ENCODE results near the gene BRI3. TPM values are rescaled to one million over a fixed set of nuclear protein-coding genes. Genes with fewer than 3 reads are reported as not detected.

The BRI3 gene
- total and polyA plus RNA-seq, 9 of the 15 experiments (the other 6 are each of a cell fraction or from before 2014, with no cell fraction given): 4.3 to 57.4 (median 18.6) TPM

DNA sequence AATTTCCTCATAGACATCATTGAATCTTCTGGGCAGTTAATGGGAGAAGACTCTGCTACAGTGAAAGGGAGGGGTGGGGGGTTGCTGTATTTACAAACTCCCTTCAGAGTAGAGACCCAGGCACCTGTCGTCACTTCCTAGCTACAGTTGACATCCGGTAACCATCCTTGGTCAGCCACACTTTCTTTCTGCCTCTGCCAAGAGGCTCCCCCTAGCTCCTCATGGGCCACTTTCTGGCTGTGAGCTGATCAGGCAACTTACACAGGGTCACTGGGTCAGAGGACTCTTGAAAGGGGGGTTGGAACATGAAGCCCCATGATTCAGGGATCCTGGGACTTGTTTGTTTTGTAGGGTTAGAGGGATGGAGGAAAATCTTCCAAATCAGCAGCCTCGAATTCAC lies 30.7 kb upstream of the BRI3 start (continued):
- TF ChIP-seq, protein P1, sequence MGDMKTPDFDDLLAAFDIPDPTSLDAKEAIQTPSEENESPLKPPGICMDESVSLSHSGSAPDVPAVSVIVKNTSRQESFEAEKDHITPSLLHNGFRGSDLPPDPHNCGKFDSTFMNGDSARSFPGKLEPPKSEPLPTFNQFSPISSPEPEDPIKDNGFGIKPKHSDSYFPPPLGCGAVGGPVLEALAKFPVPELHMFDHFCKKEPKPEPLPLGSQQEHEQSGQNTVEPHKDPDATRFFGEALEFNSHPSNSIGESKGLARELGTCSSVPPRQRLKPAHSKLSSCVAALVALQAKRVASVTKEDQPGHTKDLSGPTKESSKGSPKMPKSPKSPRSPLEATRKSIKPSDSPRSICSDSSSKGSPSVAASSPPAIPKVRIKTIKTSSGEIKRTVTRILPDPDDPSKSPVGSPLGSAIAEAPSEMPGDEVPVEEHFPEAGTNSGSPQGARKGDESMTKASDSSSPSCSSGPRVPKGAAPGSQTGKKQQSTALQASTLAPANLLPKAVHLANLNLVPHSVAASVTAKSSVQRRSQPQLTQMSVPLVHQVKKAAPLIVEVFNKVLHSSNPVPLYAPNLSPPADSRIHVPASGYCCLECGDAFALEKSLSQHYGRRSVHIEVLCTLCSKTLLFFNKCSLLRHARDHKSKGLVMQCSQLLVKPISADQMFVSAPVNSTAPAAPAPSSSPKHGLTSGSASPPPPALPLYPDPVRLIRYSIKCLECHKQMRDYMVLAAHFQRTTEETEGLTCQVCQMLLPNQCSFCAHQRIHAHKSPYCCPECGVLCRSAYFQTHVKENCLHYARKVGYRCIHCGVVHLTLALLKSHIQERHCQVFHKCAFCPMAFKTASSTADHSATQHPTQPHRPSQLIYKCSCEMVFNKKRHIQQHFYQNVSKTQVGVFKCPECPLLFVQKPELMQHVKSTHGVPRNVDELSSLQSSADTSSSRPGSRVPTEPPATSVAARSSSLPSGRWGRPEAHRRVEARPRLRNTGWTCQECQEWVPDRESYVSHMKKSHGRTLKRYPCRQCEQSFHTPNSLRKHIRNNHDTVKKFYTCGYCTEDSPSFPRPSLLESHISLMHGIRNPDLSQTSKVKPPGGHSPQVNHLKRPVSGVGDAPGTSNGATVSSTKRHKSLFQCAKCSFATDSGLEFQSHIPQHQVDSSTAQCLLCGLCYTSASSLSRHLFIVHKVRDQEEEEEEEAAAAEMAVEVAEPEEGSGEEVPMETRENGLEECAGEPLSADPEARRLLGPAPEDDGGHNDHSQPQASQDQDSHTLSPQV (IDR thresholded peaks at IDR 0.05): no peak
- TF ChIP-seq, protein P2, sequence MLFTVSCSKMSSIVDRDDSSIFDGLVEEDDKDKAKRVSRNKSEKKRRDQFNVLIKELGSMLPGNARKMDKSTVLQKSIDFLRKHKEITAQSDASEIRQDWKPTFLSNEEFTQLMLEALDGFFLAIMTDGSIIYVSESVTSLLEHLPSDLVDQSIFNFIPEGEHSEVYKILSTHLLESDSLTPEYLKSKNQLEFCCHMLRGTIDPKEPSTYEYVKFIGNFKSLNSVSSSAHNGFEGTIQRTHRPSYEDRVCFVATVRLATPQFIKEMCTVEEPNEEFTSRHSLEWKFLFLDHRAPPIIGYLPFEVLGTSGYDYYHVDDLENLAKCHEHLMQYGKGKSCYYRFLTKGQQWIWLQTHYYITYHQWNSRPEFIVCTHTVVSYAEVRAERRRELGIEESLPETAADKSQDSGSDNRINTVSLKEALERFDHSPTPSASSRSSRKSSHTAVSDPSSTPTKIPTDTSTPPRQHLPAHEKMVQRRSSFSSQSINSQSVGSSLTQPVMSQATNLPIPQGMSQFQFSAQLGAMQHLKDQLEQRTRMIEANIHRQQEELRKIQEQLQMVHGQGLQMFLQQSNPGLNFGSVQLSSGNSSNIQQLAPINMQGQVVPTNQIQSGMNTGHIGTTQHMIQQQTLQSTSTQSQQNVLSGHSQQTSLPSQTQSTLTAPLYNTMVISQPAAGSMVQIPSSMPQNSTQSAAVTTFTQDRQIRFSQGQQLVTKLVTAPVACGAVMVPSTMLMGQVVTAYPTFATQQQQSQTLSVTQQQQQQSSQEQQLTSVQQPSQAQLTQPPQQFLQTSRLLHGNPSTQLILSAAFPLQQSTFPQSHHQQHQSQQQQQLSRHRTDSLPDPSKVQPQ (CRISPR knock-in tag; IDR thresholded peaks at IDR 0.05; ENCODE audit: borderline replicate concordance): no peak
- TF ChIP-seq, protein P3, sequence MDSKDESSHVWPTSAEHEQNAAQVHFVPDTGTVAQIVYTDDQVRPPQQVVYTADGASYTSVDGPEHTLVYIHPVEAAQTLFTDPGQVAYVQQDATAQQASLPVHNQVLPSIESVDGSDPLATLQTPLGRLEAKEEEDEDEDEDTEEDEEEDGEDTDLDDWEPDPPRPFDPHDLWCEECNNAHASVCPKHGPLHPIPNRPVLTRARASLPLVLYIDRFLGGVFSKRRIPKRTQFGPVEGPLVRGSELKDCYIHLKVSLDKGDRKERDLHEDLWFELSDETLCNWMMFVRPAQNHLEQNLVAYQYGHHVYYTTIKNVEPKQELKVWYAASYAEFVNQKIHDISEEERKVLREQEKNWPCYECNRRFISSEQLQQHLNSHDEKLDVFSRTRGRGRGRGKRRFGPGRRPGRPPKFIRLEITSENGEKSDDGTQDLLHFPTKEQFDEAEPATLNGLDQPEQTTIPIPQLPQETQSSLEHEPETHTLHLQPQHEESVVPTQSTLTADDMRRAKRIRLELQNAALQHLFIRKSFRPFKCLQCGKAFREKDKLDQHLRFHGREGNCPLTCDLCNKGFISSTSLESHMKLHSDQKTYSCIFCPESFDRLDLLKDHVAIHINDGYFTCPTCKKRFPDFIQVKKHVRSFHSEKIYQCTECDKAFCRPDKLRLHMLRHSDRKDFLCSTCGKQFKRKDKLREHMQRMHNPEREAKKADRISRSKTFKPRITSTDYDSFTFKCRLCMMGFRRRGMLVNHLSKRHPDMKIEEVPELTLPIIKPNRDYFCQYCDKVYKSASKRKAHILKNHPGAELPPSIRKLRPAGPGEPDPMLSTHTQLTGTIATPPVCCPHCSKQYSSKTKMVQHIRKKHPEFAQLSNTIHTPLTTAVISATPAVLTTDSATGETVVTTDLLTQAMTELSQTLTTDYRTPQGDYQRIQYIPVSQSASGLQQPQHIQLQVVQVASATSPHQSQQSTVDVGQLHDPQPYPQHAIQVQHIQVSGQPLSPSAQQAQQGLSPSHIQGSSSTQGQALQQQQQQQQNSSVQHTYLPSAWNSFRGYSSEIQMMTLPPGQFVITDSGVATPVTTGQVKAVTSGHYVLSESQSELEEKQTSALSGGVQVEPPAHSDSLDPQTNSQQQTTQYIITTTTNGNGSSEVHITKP (IDR thresholded peaks at IDR 0.05; ENCODE audit: partially characterized antibody): peak; percentile 40
